PC-9 (cell line): ENCODE measurements around the gene GOLGA6L9. TPM values are rescaled to one million over a fixed set of nuclear protein-coding genes. Genes with fewer than 3 reads are reported as not detected.

Experiments used
- total RNA-seq: library from RNA; stranded (reverse); gene quantifications from 2 replicates; pipeline ENCODE4 v1.2.3, GENCODE V29; 2021

Gene GOLGA6L9
- total RNA-seq, 1 experiment from 2014 or later = 3.8 TPM

Other genes with a start within 250 kb of the GOLGA6L9 start
- gene EFL1, start 167.1 kb upstream of the GOLGA6L9 start, total RNA-seq = 14.4 and 17.2 TPM in 2 replicates
- 1.7 and 2.7 TPM in 2 replicates for gene SAXO2, start 167.0 kb upstream of the GOLGA6L9 start, total RNA-seq
- 2.2 and 2.3 TPM in 2 replicates for gene GOLGA6L10, start 80.3 kb upstream of the GOLGA6L9 start, total RNA-seq
- gene RPS17, start 110.6 kb downstream of the GOLGA6L9 start, total RNA-seq = 1,891 and 1,969 TPM in 2 replicates
- gene CPEB1, start 217.5 kb downstream of the GOLGA6L9 start, total RNA-seq = not detected in 2 replicates